Measurements from ENCODE around the gene MFAP4.

DNA sequence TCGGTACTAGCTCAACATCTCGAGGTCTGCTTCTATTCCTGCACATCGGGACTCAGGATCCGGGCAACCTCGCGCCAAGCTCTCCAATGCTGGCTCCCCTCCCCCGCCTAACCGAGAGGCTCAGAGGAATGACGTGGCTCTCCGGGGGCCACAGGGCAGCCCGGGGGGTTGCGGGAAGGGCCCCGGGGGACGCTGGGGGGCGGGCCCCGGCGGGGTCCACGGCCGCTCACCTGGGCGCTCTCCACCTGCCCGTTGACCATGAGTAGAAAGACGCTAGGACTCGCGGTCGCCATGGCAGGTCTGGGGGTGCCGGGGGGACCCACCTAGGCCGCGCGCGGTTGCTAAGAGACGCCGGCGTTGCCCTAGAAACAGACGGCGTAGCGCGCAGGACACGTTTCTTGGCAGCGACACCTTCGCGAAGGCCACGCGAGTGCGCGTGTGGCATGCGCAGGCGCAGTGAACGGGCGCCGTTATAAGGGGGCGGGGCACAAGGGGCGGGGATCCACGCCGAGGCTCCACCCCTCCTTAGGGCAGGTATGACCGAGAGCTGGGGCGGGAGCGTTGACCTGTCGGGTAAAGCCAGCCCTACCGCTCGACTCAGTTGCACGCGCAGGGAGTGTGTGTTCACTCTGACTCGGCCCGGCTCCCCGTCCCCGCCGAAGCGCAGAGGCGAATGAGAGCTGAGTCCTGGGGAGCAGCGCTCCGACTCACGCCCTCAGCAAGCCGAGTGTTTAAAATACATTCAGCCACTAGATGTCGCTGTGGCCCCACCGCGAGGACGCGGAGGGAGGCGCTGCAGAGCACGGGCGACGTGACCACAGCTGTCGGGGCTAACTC, 24.5 kb downstream of the MFAP4 start, which contains the start of gene B9D1:
- TF ChIP-seq, protein P1, sequence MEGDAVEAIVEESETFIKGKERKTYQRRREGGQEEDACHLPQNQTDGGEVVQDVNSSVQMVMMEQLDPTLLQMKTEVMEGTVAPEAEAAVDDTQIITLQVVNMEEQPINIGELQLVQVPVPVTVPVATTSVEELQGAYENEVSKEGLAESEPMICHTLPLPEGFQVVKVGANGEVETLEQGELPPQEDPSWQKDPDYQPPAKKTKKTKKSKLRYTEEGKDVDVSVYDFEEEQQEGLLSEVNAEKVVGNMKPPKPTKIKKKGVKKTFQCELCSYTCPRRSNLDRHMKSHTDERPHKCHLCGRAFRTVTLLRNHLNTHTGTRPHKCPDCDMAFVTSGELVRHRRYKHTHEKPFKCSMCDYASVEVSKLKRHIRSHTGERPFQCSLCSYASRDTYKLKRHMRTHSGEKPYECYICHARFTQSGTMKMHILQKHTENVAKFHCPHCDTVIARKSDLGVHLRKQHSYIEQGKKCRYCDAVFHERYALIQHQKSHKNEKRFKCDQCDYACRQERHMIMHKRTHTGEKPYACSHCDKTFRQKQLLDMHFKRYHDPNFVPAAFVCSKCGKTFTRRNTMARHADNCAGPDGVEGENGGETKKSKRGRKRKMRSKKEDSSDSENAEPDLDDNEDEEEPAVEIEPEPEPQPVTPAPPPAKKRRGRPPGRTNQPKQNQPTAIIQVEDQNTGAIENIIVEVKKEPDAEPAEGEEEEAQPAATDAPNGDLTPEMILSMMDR (IDR thresholded peaks at IDR 0.05) = peak; percentile 92 to 100 (median 94)
- TF ChIP-seq EP300 (IDR thresholded peaks at IDR 0.05) (peak; percentile 75 to 87), POLR2A (IDR thresholded peaks at IDR 0.05) (peak in 1 of 2 donors; percentile 49)
